NCI-H1694 (cell line): ENCODE measurements around the gene POU5F1.
"Not testable (repeated sequence)": the region's sequence is repeated elsewhere in the genome, so short reads cannot be mapped to it uniquely, and the experiment has no call there.

Experiments used
- DNase-seq: peaks from one replicate; lab custom pipeline; 2025; lab: John Stamatoyannopoulos, UW

The POU5F1 gene

GRCh38 chr6:31165986-31166385, 4.5 kb downstream of the POU5F1 start:
- DNase-seq, result no peak

GRCh38 chr6:31165064-31165832, 5.2 kb downstream of the POU5F1 start:
- not testable (repeated sequence) for DNase-seq

- DNase-seq, result not testable (repeated sequence)
These were observed 5.9 kb downstream of the POU5F1 start for GRCh38 chr6:31164475-31165063.

GRCh38 chr6:31163922-31164321, 6.6 kb downstream of the POU5F1 start:
- DNase-seq, result no peak

- no peak for DNase-seq
These were observed 7.9 kb downstream of the POU5F1 start for GRCh38 chr6:31162463-31163165.

- no peak for DNase-seq
These were observed 9.0 kb downstream of the POU5F1 start for GRCh38 chr6:31161216-31162126.

- no peak for DNase-seq
These were observed 11.3 kb downstream of the POU5F1 start for GRCh38 chr6:31158863-31159855.

GRCh38 chr6:31158140-31158862, 12.2 kb downstream of the POU5F1 start, which contains the start of gene TCF19:
TSS of gene TCF19 (plus strand) at chr6:31158589. CDS start at chr6:31159470, 881 bp downstream.
- peak; percentile 94 for DNase-seq

- DNase-seq, result no peak
These were observed 12.9 kb downstream of the POU5F1 start, which contains the start of gene CCHCR1 for GRCh38 chr6:31157513-31158139. TSS of gene CCHCR1 (minus strand) at chr6:31157802. CDS start at chr6:31157600, 202 bp downstream.

GRCh38 chr6:31156641-31157040, 13.8 kb downstream of the POU5F1 start:
- DNase-seq, result no peak

GRCh38 chr6:31154436-31154835, 16.0 kb downstream of the POU5F1 start:
- DNase-seq, result no peak

- DNase-seq, result no peak
These were observed 17.7 kb downstream of the POU5F1 start for GRCh38 chr6:31152781-31153180.

- no peak for DNase-seq
These were observed 20.5 kb downstream of the POU5F1 start for GRCh38 chr6:31149827-31150447.

GRCh38 chr6:31145386-31145785, 25.1 kb downstream of the POU5F1 start:
- no peak for DNase-seq

- DNase-seq, result no peak
These were observed 25.5 kb downstream of the POU5F1 start for GRCh38 chr6:31144970-31145340.

GRCh38 chr6:31144296-31144969, 26.0 kb downstream of the POU5F1 start:
- no peak for DNase-seq

GRCh38 chr6:31143148-31143547, 27.3 kb downstream of the POU5F1 start:
- no peak for DNase-seq

GRCh38 chr6:31142361-31142761, 28.1 kb downstream of the POU5F1 start:
- DNase-seq, result no peak
